Measurements from ENCODE around the gene TACR2. TPM values are rescaled to one million over a fixed set of nuclear protein-coding genes. Genes with fewer than 3 reads are reported as not detected.

TACR2 gene
- total RNA-seq, 1 donor from 2014 or later = 6.1 TPM

GRCh38 chr10:69418052-69418752 lies 1.5 kb upstream of the TACR2 start:
- Histone ChIP-seq H3K4me1 (peaks cover under 1% of the 10 kb centered on the region), H3K27me3 (no peaks in the 10 kb centered on the region), H3K36me3 (no peaks in the 10 kb centered on the region), H3K4me3 (peak overlapping the region in 1 of 2 donors; percentile 29), H3K9me3 (no peaks in the 10 kb centered on the region), H3K27ac (no peak overlapping the region)
- no peak for DNase-seq (ENCODE audit: extremely low spot score in 2 of 2)
- TF ChIP-seq POLR2A (IDR thresholded peaks at IDR 0.05) (no peak), CTCF (IDR thresholded peaks at IDR 0.05) (no peak), POLR2AphosphoS5 (IDR thresholded peaks at IDR 0.05; ENCODE audit: insufficient read depth in 1 of 2, low read depth in 1 of 2) (no peak)
- intact Hi-C loops (cut with DNase I) = loop anchor here (10.0 kb wide), 1 partner anchor 413 kb away; no protein-coding TSS in a partner anchor

GRCh38 chr10:69417542-69417941 lies 824 bp upstream of the TACR2 start:
- peaks cover 6% of the 10 kb centered on the region for H3K4me1 ChIP-seq
- no peak overlapping the region for H3K27ac ChIP-seq
- H3K27me3 ChIP-seq = no peaks in the 10 kb centered on the region
- no peaks in the 10 kb centered on the region for H3K9me3 ChIP-seq
- intact Hi-C loops (cut with DNase I) = loop anchor here (10.0 kb wide), 1 partner anchor 413 kb away; no protein-coding TSS in a partner anchor
- H3K4me3 ChIP-seq = peak overlapping the region in 1 of 2 donors; percentile 29
- no peaks in the 10 kb centered on the region for H3K36me3 ChIP-seq
- DNase-seq (ENCODE audit: extremely low spot score in 2 of 2) = no peak
- no peak for TF ChIP-seq CTCF (IDR thresholded peaks at IDR 0.05)
- no peak for TF ChIP-seq POLR2A (IDR thresholded peaks at IDR 0.05)

GRCh38 chr10:69415951-69416350 lies 767 bp downstream of the TACR2 start:
- Histone ChIP-seq H3K27ac (no peak overlapping the region), H3K27me3 (no peaks in the 10 kb centered on the region), H3K4me3 (peak overlapping the region; percentile 2 to 29), H3K36me3 (no peaks in the 10 kb centered on the region), H3K9me3 (no peaks in the 10 kb centered on the region), H3K4me1 (peaks cover 6% of the 10 kb centered on the region)
- intact Hi-C loops (cut with DNase I) = loop anchor here (10.0 kb wide), 1 partner anchor 411 kb away; no protein-coding TSS in a partner anchor
- DNase-seq (ENCODE audit: extremely low spot score in 2 of 2) = no peak
- TF ChIP-seq CTCF (IDR thresholded peaks at IDR 0.05) = no peak
- TF ChIP-seq POLR2A (IDR thresholded peaks at IDR 0.05) = no peak
- no peak for TF ChIP-seq POLR2AphosphoS5 (IDR thresholded peaks at IDR 0.05; ENCODE audit: insufficient read depth in 1 of 2, low read depth in 1 of 2)

- Histone ChIP-seq H3K9me3 (no peaks in the 10 kb centered on the region), H3K27me3 (no peaks in the 10 kb centered on the region), H3K36me3 (no peaks in the 10 kb centered on the region), H3K27ac (no peak overlapping the region), H3K4me3 (peak overlapping the region in 1 of 2 donors; percentile 28), H3K4me1 (peaks cover 6% of the 10 kb centered on the region)
- TF ChIP-seq POLR2AphosphoS5 (IDR thresholded peaks at IDR 0.05; ENCODE audit: insufficient read depth in 1 of 2, low read depth in 1 of 2) = no peak
- TF ChIP-seq POLR2A (IDR thresholded peaks at IDR 0.05) = no peak
- TF ChIP-seq CTCF (IDR thresholded peaks at IDR 0.05) = no peak
- intact Hi-C loops (cut with DNase I) = loop anchor here (10.0 kb wide), 1 partner anchor 410 kb away; no protein-coding TSS in a partner anchor
- no peak for DNase-seq (ENCODE audit: extremely low spot score in 2 of 2)
Observed at GRCh38 chr10:69415049-69415448, 1.7 kb downstream of the TACR2 start.

Data from vagina (tissue), 2 donors.